Activated CD8-positive, alpha-beta memory T cell treated with anti-CD3 and anti-CD28 coated beads for 48 hours (primary cell): Measurements from ENCODE around the gene NME1.
A peak's percentile ranks its signal among the peaks of the same experiment; 100 is the strongest.
"Not testable (repeated sequence)": the region's sequence is repeated elsewhere in the genome, so short reads cannot be mapped to it uniquely, and the experiment has no call there.

ENCODE experiments used
- DNase-seq, 3 experiments: peaks; one replicate each; pipeline ENCODE4 v3.0.0-alpha.2; 2020; ENCODE audit warnings: low read depth in 2 of 3, low spot score in 2 of 3

NME1 gene

GRCh38 chr17:51153210-51154072 is at the start of gene NME1:
Gene NME1 (plus strand): TSS chr17:51153559. CDS start chr17:51155655, 2,096 bp downstream.
- DNase-seq = peak; percentile 96 to 99 (median 99)

- DNase-seq = no peak
These were observed 45.6 kb upstream of the NME1 start for GRCh38 chr17:51107778-51108177.

DNA sequence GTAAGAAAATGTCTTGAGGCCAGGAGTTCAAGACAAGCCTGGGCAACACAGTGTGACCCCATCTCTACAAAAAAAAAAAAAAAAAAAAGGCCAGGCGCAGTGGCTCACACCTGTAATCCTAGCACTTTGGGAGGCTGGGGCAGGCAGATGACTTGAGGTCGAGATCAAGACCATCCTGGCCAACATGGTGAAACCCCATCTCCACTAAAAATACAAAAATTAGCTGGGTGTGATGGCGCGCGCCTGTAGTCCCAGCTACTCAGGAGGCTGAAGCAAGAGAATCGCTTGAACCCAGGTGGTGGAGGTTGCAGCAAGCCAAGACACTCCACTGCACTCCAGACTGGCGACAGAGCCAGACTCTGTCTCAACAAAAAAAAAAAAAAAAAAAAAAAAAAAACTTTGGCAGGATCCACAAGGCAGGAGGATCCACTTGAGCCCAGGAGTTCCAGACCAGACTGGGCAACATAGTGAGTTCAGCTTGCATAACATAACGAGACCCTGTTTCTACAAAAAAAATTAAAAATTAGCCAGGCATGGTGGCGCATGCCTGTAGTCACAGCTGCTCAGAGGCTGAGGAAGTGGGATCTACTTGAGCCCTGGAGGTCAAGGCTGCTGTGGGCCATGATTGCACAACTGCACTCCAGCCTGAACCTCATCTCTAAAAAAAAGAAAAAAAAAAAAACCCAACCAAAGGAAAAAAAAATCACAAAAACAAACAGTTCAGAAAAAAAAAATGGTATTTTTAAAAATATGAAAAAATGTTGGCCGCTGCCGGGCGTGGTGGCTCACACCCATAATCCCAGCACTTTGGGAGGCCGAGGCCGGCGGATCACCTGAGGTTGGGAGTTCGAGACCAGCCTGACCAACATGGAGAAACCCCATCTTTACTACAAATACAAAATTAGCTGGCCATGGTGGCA is 40.8 kb upstream of the NME1 start:
- DNase-seq = not testable (repeated sequence)

DNA sequence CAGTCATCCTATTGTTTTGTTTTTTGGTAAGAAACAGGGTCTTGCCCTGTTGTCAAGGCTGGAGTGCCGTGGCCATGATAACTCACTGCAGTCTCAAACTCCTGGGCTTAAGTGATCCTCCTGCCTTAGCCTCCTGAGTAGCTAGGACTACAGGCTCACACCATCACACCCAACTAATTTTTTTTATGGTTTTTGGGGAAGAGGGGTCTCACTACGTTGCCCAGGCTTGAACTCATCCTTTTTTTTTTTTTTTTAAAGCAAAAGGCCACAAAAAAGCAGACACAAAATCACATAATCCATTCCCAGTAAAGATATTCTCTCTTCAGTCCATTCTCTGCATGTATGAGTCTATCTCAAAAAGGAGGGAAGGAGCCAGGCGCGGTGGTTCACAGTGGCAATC is 38.2 kb upstream of the NME1 start:
- DNase-seq = no peak

DNA sequence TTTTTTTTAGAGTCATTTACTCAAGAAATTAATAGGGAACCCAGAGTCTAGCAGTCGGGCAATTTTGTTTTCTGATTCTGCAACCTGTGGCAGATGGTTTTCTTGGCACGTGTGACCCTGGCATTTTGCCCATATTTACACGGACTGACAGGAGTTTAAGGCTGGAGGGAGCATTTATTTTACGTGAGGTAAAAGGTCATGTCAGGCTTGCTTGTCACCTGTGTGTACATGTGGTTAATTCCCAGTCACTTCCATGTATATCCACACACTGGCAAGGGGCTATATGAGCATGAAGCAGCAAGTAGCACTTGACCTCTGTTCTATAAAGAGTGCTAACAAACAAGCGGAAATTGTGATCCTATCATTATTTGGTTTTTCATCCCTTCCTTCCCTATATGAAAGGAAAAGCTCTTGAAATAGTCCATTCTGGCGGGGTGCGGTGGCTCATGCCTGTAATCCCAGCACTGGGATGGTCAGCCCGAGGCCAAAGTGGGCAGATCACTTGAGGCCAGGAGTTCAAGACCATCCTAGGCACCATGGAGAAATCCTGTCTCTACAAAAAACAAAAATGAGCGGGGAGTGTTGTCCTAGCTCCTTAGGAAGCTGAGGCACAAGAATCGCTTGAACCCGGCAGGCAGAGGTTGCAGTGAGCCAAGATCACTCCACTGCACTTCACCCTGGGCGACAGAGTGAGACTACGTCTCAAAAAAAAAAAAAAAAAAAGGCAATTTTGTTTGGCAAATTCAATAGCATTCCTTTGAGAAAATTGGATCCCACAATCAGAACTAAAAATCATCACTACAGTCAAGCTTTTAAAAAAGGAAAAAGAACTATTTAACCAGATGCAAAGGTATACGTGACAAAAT is 34.8 kb upstream of the NME1 start:
- DNase-seq = no peak

DNA sequence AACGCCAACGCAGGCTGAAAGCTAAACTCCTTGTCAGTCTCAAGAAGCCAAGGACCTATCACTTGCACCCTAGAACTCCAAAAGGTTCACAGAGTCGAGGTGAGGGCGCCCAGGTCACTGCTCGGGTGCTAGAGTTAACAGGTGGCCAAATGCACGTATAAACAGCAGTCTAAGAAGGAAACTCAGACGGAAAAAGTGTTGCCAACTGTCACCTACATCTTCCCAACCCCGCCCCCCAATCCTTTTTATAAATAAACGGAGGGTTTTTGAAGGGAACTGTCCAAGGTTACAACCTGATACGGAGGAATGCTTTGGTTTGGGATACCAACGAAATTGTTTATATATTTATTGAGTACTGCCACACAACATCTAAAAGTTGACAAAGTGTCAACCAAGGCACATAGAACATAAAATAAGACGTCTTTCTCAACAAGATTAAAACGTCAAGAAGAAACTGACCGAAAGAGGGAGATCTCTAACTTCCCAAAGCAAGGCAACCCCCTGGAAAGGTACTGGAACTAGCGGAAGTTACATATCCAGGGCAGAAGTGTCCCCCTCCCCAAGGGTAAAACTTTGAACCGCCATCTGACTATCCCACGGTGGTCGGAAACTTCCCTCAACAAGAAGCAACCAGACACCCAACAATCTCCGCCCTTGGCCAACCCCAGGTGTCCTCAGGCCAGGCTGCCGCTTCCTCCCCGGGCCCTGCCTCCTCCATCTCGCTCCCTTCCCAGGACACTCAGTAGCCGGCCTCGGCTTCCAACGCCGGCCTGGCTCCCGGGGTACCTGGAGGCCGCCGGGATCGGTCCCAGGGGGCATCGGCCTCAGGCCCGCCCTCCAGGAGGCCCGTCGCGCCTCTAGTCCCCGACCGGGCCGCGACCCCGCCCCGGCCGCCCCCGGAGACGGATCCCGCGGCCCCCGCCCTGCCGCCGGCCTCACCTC is 33.7 kb upstream of the NME1 start:
- DNase-seq = peak in 2 of 3 experiments; percentile 7 to 19

DNA sequence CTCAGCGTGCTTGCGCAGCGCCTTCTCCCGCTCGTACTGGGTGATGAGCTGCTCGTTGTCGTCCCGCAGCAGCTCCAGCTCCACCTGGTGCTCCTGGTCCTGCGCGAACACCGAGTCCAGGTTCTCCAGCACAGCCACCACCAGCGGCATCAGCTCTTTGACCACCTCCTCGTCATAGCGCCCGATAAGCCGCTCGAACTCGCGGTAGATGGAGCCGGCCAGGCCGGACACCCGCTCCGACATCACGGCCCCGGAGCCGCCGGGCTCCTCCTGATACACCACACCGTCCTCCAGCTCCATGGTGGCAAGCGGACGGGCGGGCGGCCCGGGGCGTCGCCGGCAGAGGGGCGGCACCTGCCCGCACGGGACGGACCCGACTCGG is 33.0 kb upstream of the NME1 start:
- DNase-seq = peak in 1 of 3 experiments; percentile 57

DNA sequence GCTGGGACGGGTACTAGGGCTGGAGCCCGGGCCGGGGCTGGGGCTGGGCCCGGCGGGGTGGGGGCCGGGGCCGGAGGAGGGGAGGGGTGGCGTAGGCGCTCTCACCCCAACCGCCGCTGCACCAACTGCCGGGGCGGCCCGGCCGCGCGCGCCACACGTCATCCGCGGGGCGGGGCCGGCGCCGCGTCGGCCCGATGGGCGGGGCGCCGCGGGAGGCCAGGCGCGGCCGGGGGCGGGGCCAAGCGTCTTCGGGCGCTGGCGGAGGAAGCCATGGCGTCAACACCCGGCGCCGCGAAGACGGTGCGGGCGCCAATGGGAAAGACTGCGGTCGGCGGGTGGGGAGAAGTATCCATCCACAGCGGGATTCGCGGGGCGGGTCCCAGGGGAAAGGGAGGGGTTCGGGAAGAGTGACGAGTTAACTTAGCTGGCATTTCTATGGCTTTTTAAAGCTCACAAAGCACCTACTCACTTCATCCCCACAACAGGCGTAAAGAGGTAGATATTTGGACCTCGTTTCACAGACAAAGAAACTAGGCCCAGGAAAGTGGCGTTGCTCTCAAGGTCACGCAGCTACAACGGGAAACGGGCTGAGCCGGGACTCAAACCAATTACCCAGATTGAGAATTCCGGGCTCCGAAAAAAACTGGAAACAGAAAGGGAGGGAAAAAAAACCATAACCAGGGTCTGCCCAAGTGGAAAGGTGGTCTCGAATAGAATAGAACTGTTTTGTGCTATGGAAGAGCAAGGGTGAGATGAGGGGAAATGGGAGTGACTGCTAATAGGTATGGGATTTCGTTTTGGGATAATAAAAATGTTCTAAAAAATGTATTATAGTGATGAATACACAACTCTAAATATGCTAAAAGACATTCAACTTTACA is 32.4 kb upstream of the NME1 start, which contains the start of gene SPAG9:
SPAG9 (minus strand) TSS at position 130 of the 881 bp plus-strand sequence. CDS start 212 bp downstream, outside the sequence.
- peak; percentile 76 to 85 (median 79) for DNase-seq

DNA sequence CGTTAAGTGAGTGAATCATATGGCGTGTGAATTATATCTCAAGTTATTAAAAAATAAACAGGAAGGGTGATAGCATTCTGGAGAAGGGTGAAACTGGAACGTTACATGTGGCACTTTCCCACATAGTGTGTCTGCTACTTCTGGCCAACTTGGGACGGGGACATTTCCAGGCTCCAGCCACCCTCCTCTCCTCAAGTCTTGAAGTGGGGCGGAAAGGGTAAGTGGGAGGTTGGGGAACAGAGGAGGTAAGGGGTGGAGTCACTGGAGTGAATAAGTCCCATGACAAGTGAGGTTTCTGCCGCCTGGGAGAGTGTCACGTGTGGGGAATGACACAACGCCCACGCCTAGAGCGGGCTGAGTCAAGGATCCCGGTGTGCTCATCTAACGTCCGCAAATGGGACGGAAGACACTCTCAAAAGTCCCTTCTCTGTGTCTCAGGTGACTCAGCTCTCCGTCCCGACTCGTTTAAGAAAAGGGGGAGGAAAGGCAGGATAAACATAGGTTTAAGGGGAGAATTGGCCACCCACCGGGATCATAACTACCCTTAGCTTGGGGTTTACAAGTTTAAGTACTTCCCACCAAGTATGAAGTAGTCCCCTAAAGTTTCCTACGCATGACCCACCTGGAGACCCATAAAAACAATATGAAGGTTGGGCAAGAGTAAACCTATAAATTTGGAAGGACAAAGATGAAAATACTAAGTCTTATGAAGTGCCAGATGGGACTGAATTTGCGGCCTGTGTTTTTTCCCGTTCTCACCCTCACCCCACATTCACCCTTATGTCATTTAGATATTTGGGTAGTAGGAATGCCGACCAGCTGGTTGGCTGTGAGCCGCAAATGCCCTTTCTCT is 31.5 kb upstream of the NME1 start:
- DNase-seq = peak; percentile 72 to 83 (median 74)

- not testable (repeated sequence) for DNase-seq
These were observed 30.8 kb upstream of the NME1 start for GRCh38 chr17:51122473-51123115.

GRCh38 chr17:51124640-51125503 is 28.5 kb upstream of the NME1 start:
- DNase-seq = no peak

DNA sequence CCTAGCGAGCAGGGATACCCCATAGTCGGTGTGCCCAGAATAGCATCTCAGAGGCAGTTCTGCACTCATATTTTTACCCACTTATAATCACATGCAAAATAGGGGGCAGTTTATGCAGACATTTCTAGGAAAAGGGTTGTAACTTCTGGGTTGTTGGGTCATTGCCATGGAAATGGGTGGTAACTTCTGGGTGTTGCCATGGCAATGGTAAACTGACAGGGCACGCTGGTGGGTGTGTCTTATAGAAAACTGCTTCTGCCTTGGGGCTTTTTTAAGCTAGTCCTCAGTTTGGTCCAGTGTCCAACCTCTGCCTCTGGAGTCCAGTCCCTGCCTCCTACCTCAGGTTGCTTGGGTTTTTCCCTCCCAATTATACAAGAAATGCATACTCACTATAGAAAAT is 25.3 kb upstream of the NME1 start:
- no peak for DNase-seq

- DNase-seq = no peak
These were observed 20.4 kb upstream of the NME1 start for GRCh38 chr17:51132964-51133319.

DNA sequence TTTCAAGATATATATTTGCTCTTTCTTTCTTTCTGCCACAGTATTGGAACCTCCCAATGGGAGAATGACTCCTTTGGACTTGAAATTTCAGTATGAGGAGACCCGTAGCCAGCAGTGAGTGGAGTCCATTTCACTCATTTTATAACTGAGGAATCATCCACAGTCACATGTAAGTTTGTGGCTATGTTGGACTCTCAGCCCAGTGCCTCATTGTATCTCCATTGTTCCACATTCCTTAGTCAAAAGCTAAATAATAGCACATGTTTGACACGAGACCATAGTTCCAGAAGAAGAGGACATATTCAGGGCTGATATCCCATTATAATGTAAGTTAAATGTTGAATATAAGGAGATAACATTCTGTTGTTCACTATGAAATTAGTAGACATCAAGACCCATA is 20.0 kb upstream of the NME1 start:
- no peak for DNase-seq

GRCh38 chr17:51135956-51136355 is 17.4 kb upstream of the NME1 start:
- DNase-seq = no peak

DNA sequence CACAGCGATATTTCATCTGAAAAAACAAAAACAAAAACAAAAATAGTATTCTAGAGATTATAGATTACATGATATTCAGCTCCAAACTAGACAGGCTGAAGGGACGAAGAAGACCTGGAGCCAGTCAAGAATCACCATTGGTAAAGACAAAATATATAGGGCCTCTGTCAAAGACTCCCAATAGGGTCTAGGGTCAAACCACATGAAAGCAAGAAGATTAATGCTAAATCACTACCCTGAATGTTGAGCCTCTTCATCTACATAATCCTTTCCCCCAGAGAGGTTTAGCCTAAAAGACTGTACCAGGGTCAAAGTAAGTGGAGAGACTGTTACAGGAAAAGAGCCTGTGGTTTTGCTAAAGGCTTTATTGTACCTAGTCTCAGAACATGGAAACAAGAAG is 10.8 kb upstream of the NME1 start:
- DNase-seq = no peak
